ENCODE results near the gene NOL3. TPM values are rescaled to one million over a fixed set of nuclear protein-coding genes. Genes with fewer than 3 reads are reported as not detected.

NOL3 gene
- total and polyA plus RNA-seq, 2 of the 4 experiments (the other 2 are of a cell fraction) = 6.1 to 17.2 TPM

DNA sequence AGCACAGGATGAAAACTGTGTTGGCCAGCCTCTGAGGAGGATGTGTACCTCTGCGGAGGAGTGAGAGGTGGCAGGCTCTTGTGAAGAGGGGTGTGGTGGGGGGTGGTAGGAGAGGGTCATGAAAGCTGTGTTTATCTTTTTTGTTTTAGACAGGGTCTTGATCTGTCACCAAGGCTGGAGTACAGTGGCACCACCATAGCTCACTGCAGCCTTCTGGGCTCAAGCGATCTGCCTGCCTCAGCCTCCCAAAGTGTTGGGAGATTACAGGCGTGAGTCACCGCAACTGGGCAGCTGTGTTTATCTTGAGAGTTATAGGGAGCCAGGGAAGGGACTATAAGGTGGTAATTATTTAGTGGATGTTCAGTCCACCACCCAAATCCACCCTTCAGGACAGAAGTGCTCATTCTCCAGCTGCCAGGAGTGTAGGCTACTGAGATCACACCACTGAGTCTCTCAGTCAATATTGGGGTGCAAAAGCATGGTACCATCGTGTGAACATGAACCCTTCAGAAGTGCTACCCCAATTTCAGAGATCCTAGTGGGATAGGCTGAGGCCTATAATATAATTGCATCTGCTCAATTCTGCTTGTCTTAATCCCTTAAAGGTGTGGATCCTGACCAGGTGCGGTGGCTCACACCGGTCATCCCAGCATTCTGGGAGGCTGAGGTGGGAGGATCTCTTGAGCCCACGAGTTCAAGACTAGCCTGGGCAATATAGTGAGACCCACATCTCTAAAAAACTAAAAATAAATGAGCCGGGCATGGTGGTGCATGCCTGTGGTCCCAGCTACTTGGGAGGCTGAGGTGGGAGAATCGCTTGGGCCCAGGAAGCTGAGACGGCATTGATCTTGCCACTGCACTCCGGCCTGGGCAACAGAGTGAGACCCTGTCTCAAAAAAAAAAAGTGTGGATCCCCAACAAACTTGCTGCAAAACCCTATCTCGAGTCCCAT is 20.4 kb downstream of the NOL3 start:
- Histone ChIP-seq H3K9me3 (ENCODE audit: control insufficient read depth, insufficient read depth, low read length) (no peaks in the 10 kb centered on the region), H3K4me2 (ENCODE audit: low read depth, low read length) (peak overlapping the region; percentile 60; the same call in 1 of the 2 replicates), H2BK20ac (ENCODE audit: low read depth, low read length) (no peak overlapping the region), H3K4ac (ENCODE audit: low read depth, low read length) (peak overlapping the region; percentile 40; the same call in 1 of the 2 replicates), H3K4me1 (ENCODE audit: control insufficient read depth, insufficient read depth, low read length) (peaks cover 21% of the 10 kb centered on the region), H3K18ac (ENCODE audit: low read depth, low read length) (no peak overlapping the region), H3K36me3 (ENCODE audit: control insufficient read depth, insufficient read depth, low read length) (peaks cover 23% of the 10 kb centered on the region), H3K27ac (ENCODE audit: insufficient read depth, low read length) (no peak overlapping the region), H3K27me3 (ENCODE audit: control insufficient read depth, insufficient read depth, low read length) (no peaks in the 10 kb centered on the region), H4K5ac (ENCODE audit: low read depth, low read length) (no peak overlapping the region), H4K8ac (ENCODE audit: low read depth in 2 of 2, low read length in 2 of 2) (peak overlapping the region in 1 of 2 experiments; percentile 17; a peak in 2 of 4 replicates), H2BK120ac (ENCODE audit: low read depth, low read length) (no peak overlapping the region), H3K79me1 (ENCODE audit: low read depth in 1 of 2, low read length in 2 of 2) (peaks cover 25 to 41% of the 10 kb centered on the region in 2 experiments), H2AK9ac (replicated peaks; ENCODE audit: low read depth, low read length, poor library complexity) (peak overlapping the region; percentile 71), H3K23ac (ENCODE audit: low read depth, low read length) (no peak overlapping the region; the same call in 1 of the 2 replicates), H2BK15ac (ENCODE audit: low read depth, low read length) (no peak overlapping the region), H2AFZ (replicated peaks; ENCODE audit: low read length, poor library complexity) (peak overlapping the region; percentile 48), H3K56ac (ENCODE audit: extremely low read depth, insufficient read depth, low read length) (no peak overlapping the region), H3K9me1 (ENCODE audit: insufficient read depth, low read length) (peaks cover 26% of the 10 kb centered on the region), H3K14ac (replicated peaks; ENCODE audit: low read depth, low read length) (no peak overlapping the region), H2BK5ac (ENCODE audit: low read depth, low read length, poor library complexity, severe bottlenecking) (peak overlapping the region; percentile 64), H3K4me3 (ENCODE audit: insufficient read depth, low read depth, low read length) (no peak overlapping the region), H4K20me1 (ENCODE audit: insufficient read depth, low read length) (peaks cover 21% of the 10 kb centered on the region), H2AK5ac (ENCODE audit: low read depth, low read length) (peak overlapping the region; percentile 80), H4K91ac (ENCODE audit: insufficient read depth, low read depth, low read length) (no peak overlapping the region), H3K9ac (ENCODE audit: low read depth, low read length) (no peak overlapping the region)
- intact Hi-C loops (cut with micrococcal nuclease) (no loop called here), dilution Hi-C loops (cut with HindIII; ENCODE audit: low sequenced_read_pairs, unreplicated experiment) (no loop called here), in situ Hi-C loops (cut with MboI; ENCODE audit: low sequenced_read_pairs) (no loop called here)
- POLR2A ChIA-PET (ENCODE audit: unreplicated experiment) = interaction anchor here (0.6 kb wide), 1 partner anchor 306 kb away, joined by 4 read pairs; no protein-coding TSS in a partner anchor
- TF ChIP-seq SMC3 (IDR thresholded peaks at IDR 0.05; ENCODE audit: low read depth, low read length) (no peak), BHLHE40 (IDR thresholded peaks at IDR 0.05; ENCODE audit: low read depth, low read length) (0 out of 2 replicates have a peak, but pooled peaks have one; percentile 21), FOS (IDR thresholded peaks at IDR 0.05; ENCODE audit: low read depth, low read length) (peak; percentile 77; the same call in 1 of the 2 replicates)
- DNase-seq (peak; percentile 76), ATAC-seq (ENCODE audit: low read depth) (peak; percentile 36)
- no TSS peak for BruUV-seq (replicated peaks)
- 80% methylated on average over 2 of the region's 13 CpGs; no CpG with 5 or more reads in 1 of the 2 experiments for WGBS, 2 experiments (ENCODE audit: extremely low coverage in 2 of 2, insufficient read length in 1 of 2)
- CTCF ChIA-PET = no interaction called here
